HG03342 (cell line): Measurements from ENCODE around the gene ALDH9A1.
"Not testable (repeated sequence)": the region's sequence is repeated elsewhere in the genome, so short reads cannot be mapped to it uniquely, and the experiment has no call there.

Source experiments
- ATAC-seq: cut with Tn5 transposase; IDR thresholded peaks from one replicate; pipeline ENCODE4 v1.9.1; 2021; ENCODE audit warnings: mild to moderate bottlenecking, moderate library complexity; ENCODE audit not compliant: unreplicated experiment

ALDH9A1 gene

DNA sequence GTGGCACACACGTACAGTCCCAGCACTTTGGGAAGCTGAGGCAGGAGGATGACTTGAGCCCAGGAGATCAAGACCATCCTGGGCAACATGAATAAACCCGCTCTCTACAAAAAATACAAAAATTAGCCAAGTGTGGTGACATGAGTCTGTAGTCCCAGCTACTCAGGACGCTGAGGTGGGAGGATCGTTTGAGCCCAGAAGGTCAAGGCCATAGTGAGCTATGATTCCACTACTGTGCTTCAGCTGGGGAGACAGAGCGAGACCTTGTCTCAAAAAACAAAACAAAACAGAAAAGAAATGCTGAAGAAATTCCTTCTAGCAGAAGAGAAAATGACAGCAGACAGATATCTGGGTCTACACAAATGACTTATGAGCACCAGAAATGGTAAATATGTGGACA is 10.3 kb downstream of the ALDH9A1 start:
- ATAC-seq: no peak

DNA sequence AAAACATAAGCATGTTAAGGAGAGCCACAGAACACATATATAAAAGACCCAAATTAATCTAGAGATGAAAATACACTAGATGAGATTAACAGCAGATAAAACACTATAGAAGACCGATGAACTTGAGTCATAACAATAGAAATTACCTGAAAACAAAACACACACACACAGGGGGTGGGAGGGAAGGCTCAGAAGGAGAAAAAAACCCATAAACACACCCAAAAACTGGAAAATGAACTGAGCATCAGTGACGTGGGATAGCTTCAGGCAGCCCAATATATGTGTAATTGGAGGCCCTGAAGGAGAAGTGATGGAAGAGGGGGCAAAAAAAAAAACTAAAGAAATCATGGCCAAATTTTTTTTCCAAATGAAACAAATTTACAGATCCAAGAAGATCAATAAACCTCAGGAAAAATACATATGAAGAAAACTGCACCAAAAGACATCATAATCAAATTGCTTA is 11.4 kb downstream of the ALDH9A1 start:
- ATAC-seq: peak; percentile 51

GRCh38 chr1:165686121-165686970 is 12.0 kb downstream of the ALDH9A1 start:
- ATAC-seq: peak; percentile 69

GRCh38 chr1:165683848-165684485 is 14.4 kb downstream of the ALDH9A1 start:
- no peak for ATAC-seq

DNA sequence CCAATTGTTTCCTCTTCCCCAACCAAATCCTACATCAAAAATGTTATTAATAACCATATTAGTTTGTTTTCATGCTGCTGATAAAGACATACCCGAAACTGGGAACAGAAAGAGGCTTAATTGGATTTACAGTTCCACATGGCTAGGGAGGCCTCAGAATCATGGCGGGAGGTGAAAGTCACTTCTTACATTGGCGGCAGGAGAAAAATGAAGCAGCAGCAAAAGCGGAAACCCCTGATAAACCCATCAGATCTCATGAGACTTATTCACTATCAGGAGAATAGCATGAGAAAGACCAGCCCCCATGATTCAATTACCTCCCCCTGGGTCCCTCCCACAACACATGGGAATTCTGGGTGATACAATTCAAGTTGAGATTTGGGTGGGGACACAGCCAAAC is 17.6 kb downstream of the ALDH9A1 start:
- not testable (repeated sequence) for ATAC-seq

DNA sequence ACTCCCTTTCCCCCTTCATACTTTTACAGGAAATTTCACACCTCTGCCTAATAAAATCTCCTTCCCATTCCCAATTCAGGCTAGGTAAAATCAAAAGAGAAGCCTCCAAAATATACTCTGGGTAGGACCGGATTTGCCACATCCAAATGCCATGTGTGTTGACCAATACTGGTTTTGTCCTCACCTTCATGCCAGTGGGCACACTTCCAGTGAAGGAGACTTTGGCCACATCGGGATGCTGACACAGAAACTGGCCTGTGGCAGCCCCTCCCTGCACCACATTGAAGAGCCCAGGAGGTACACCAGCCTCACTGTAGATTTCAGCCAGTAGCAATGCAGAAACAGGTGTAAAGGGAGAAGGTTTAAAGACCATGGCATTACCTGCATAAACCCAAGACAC is 18.1 kb downstream of the ALDH9A1 start:
- ATAC-seq: no peak

DNA sequence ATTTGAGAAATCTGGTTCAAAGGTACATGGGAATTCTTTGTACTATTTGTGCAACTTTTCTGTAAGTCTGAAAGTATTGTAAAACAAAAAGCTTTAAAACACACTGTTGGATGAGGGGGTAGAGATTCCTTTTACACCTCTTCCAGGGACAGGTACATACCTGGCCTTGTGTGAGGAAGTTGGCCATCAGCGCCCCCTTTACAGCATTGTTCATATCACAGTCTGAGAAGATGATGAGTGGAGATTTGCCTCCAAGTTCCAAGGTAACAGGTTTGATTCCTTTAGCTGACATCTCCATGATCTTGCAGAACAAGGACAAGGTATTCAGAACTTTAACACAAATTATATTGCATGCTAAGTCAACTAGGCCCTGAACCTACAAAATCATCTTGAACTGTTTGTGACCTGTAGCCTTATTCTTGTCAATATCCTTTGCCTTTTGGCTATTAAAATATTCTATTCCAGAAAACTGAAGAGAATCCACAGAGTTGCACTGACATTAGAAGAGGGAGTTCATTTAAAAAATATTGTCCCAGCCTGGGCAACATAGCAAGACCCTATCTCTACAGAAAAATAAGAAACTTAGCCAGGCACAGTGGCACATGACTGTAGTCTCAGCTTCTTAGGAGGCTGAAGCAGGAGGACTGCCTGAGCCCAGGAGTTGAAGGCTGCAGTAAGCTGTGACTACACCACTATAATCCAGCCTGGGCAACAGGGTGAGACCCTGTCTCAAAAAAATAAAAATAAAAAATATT is 18.9 kb downstream of the ALDH9A1 start:
- no peak for ATAC-seq

- ATAC-seq: no peak
Measured at GRCh38 chr1:165678509-165678908, 19.9 kb downstream of the ALDH9A1 start.

GRCh38 chr1:165675794-165676193 is 22.6 kb downstream of the ALDH9A1 start:
- ATAC-seq: no peak

DNA sequence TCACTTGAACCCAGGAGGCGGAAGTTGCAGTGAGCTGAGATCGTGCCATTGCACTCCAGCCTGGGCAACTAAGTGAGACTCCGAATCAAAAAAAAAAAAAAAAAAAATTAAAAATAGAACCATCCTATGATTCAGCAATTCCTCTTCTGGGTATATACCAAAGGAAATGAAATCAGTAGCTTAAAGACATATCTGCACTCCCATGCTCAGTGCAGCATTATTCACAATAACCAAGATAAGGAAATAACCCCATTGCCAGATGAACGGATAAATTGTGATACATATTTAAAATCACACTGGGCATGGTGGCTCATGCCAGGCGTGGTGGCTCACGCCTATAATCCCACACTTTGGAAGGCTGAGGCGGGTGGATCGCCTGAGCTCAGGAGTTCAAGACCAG is 23.8 kb downstream of the ALDH9A1 start:
- no peak for ATAC-seq

GRCh38 chr1:165671526-165671925 is 26.8 kb downstream of the ALDH9A1 start:
- ATAC-seq: no peak

- ATAC-seq: no peak
Measured at GRCh38 chr1:165668184-165668583, 30.2 kb downstream of the ALDH9A1 start.

DNA sequence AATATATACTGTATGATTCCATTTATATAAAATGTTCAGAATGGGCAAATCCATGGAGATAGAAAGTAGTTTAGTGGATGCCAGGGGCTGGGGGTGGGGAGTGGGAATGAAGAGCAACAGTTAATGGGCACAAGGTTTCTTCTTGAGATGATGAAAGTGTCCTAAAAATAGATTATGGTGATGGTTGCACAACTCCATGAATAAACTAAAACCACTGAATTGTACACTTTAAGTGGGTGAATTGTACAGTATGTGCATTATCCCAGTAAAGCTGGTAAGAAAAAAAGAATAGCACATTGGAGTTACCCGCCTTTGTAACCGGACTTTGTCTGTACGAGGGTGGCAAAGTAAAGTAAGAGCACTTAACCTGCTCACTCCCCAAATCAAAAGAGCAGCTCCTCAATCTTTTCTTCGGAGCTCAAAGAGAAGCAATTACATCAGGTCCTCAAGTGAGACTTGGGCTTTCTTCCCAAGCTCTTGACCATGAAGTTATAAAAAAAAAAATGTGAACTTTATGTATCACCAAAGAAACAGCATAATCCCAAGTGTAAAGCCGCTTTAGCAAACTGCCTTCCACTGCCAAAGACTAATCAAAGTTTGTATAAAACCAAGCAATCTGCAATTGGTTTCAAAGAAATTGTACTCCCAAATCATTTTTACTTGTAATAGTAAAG is 32.1 kb downstream of the ALDH9A1 start:
- ATAC-seq: no peak

DNA sequence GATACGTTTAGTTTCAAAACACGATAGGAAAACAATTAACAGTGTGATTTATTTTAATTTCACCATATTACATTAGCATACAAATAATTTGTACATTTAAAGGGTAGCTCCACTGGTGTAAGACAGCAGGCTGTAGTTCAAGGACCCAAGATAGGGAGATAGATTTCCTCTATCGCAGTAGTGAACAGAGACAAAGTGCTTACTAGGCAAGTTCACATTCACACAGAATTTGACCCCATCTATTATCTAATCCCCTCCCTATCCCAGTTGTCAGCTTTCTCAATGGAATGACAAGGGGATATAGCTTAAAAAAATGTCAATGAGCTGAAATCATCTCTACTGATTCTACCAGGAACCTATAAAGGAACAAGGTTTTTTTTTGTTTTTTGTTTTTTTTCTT is 36.2 kb downstream of the ALDH9A1 start:
- ATAC-seq: no peak

DNA sequence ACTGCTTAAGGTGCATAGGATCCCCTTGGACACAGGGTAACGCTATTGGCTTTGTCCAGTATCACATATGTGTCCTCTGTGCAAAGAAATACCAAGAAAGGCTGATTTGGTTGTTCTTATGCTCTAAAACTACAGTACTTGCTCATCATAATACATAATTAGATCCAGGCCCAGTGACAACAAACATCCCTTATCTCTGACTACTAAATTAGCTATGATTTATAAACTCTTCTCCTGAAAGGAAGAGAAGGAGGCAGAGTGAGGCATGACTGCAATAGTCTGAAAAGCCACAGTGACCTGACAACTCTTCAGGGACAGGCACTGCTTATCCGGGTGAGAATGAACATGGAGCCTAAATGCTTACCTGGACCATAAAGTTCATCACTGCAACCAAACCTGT is 36.7 kb downstream of the ALDH9A1 start:
- no peak for ATAC-seq

- ATAC-seq: no peak
Measured at GRCh38 chr1:165659581-165659895, 38.8 kb downstream of the ALDH9A1 start.

DNA sequence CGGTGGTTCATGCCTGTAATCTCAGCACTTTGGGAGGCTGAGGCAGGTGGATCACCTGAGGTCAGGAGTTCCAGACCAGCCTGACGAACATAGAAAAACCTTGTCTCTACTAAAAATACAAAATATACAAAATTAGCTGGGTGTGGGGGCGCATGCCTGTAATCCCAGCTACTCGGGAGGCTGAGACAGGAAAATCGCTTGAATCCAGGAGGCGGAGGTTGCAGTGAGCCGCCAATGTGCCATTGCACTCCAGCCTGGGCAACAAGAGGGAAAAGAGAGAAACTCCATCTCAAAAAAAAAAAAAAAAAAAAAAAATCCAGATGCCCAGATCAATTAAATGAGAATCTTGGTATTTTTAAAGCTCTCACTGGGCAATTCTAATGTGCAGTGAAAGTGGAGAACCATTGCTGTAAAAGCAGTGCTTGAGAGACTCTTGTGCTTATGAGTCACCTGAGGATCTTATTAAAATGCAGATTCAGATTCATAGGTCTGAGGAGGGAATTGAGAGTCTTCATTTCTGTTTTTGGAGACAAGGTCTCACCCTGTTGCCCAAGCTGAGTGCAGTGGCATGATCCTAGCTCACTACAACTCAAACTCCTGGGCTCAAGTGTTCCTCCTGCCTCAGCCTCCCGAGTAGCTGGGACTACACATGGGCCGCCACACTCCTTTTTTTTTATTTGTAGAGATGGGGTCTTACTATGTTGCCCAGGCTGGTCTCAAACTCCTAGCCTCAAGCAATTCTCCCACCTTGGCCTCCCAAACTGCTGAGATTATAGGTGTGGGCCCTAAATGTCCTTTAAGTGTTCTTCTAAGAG is 39.4 kb downstream of the ALDH9A1 start:
- not testable (repeated sequence) for ATAC-seq

DNA sequence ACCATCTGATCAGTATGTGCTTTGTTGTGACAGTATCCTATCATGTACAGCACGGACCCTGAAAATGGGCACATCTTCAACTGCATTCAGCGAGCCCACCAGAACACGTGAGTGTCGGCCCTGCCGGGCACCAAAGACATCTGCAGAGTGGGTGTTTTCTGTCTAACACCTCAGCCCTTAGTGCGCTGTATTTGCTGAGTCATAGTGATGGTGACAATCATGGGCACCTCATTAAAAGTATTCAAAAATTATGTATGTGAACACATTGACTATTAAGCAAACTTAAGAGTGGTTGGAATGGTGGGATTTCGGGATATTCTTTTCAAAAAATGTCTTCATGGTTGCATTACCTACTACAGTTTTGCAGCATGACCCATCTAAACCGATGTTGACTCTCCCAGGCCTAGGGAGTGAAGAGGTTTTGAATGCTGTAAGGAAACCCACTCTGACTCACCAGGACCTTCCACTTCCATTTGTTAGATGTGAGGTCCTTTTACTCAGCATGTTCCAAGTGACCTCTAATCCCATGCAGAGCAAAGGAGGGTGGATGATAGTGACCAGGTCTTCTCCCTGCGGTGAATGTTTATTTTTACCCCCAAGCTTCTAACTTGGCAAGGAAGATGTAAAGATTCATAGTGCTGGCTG is 47.3 kb downstream of the ALDH9A1 start:
- no peak for ATAC-seq

GRCh38 chr1:165648919-165649572 is 49.3 kb downstream of the ALDH9A1 start:
- no peak for ATAC-seq
